ENCODE results near the gene UNK. TPM values are rescaled to one million over a fixed set of nuclear protein-coding genes. Genes with fewer than 3 reads are reported as not detected.

UNK gene
- total and polyA plus RNA-seq, 2 donors (not counting 1 experiment from before 2014, with no cell fraction given): 15.0 to 15.2 TPM

- H3K36me3 ChIP-seq (ENCODE audit: control insufficient read depth, insufficient read depth, low read length): peaks cover 5% of the 10 kb centered on the region
- no peak overlapping the region for H3K4me2 ChIP-seq (ENCODE audit: extremely low read depth, insufficient read depth, low read length)
- H3K9me3 ChIP-seq (ENCODE audit: control insufficient read depth, insufficient read depth, low read depth, low read length): no peaks in the 10 kb centered on the region
- no peaks in the 10 kb centered on the region for H3K4me1 ChIP-seq (ENCODE audit: control insufficient read depth, extremely low read depth, insufficient read depth, low read length)
- H3K4me3 ChIP-seq (replicated peaks in 1 of 4; ENCODE audit: control extremely low read depth in 1 of 4, insufficient read depth in 1 of 4, low read depth in 3 of 4, low read length in 4 of 4): peak overlapping the region in 1 of 4 experiments; percentile 22
- no peak overlapping the region for H3K27ac ChIP-seq (ENCODE audit: insufficient read depth, low read length)
- H3K79me2 ChIP-seq (ENCODE audit: control insufficient read depth, insufficient read depth, low read length): no peaks in the 10 kb centered on the region
- peak overlapping the region; percentile 65 for H2AFZ ChIP-seq (ENCODE audit: low read length)
- peak; percentile 52 to 56 for DNase-seq (ENCODE audit: low read depth in 2 of 2)
- TF ChIP-seq, protein P1, sequence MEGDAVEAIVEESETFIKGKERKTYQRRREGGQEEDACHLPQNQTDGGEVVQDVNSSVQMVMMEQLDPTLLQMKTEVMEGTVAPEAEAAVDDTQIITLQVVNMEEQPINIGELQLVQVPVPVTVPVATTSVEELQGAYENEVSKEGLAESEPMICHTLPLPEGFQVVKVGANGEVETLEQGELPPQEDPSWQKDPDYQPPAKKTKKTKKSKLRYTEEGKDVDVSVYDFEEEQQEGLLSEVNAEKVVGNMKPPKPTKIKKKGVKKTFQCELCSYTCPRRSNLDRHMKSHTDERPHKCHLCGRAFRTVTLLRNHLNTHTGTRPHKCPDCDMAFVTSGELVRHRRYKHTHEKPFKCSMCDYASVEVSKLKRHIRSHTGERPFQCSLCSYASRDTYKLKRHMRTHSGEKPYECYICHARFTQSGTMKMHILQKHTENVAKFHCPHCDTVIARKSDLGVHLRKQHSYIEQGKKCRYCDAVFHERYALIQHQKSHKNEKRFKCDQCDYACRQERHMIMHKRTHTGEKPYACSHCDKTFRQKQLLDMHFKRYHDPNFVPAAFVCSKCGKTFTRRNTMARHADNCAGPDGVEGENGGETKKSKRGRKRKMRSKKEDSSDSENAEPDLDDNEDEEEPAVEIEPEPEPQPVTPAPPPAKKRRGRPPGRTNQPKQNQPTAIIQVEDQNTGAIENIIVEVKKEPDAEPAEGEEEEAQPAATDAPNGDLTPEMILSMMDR (conservative IDR thresholded peaks at IDR 0.05 in 1 of 2, IDR thresholded peaks at IDR 0.05 in 1 of 2; ENCODE audit: low read depth in 1 of 2, low read length in 2 of 2): peak; percentile 72 to 75
- no peak for TF ChIP-seq EZH2 (IDR thresholded peaks at IDR 0.05; ENCODE audit: low read length, missing control alignments)
- no peaks in the 10 kb centered on the region for H4K20me1 ChIP-seq (ENCODE audit: control insufficient read depth, extremely low read depth, insufficient read depth, low read length)
- no peaks in the 10 kb centered on the region for H3K27me3 ChIP-seq (ENCODE audit: control insufficient read depth, insufficient read depth, low read length)
- H3K9ac ChIP-seq (ENCODE audit: insufficient read depth, low read length): no peak overlapping the region
Measured at GRCh38 chr17:75827308-75828075, 42.9 kb downstream of the UNK start.

GRCh38 chr17:75828076-75828400 is 43.4 kb downstream of the UNK start:
- no peak overlapping the region for H2AFZ ChIP-seq (ENCODE audit: low read length)

DNA sequence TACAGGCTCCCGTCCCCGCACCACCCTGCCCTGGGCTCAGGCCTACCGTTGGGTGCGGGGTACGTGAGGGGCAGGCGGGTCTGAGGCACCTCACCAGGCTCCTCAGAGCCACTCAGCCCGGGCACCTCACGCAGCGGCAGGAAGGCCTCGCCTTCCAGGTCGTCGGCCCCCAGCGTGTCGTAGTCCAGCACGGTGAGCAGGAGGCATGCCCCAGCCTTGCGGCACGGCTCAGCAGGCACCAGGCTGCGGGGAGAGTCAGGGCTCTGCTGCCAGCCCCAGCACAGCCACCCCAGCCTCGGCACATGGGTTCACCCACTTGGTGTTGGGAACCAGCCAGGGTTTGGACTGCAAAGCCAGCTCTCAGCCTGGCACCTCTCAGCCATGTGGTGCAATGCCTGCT is 44.1 kb downstream of the UNK start:
- Histone ChIP-seq H3K4me2 (ENCODE audit: extremely low read depth, insufficient read depth, low read length) (no peak overlapping the region), H2AFZ (ENCODE audit: low read length) (no peak overlapping the region), H3K4me3 (replicated peaks in 1 of 4; ENCODE audit: control extremely low read depth in 1 of 4, insufficient read depth in 1 of 4, low read depth in 3 of 4, low read length in 4 of 4) (no peak overlapping the region), H3K36me3 (ENCODE audit: control insufficient read depth, insufficient read depth, low read length) (peaks cover 5% of the 10 kb centered on the region), H3K9me3 (ENCODE audit: control insufficient read depth, insufficient read depth, low read depth, low read length) (no peaks in the 10 kb centered on the region), H3K4me1 (ENCODE audit: control insufficient read depth, extremely low read depth, insufficient read depth, low read length) (no peaks in the 10 kb centered on the region), H4K20me1 (ENCODE audit: control insufficient read depth, extremely low read depth, insufficient read depth, low read length) (no peaks in the 10 kb centered on the region), H3K79me2 (ENCODE audit: control insufficient read depth, insufficient read depth, low read length) (no peaks in the 10 kb centered on the region), H3K9ac (ENCODE audit: insufficient read depth, low read length) (no peak overlapping the region), H3K27ac (ENCODE audit: insufficient read depth, low read length) (no peak overlapping the region), H3K27me3 (ENCODE audit: control insufficient read depth, insufficient read depth, low read length) (no peaks in the 10 kb centered on the region)
- DNase-seq (ENCODE audit: low read depth in 2 of 2): no peak
- TF ChIP-seq EZH2 (IDR thresholded peaks at IDR 0.05; ENCODE audit: low read length, missing control alignments): no peak
- TF ChIP-seq, protein P1 (conservative IDR thresholded peaks at IDR 0.05 in 1 of 2, IDR thresholded peaks at IDR 0.05 in 1 of 2; ENCODE audit: low read depth in 1 of 2, low read length in 2 of 2): no peak

More at GRCh38 chr17:75828076-75828400, 43.4 kb downstream of the UNK start:
- H3K79me2 ChIP-seq (ENCODE audit: control insufficient read depth, insufficient read depth, low read length): no peaks in the 10 kb centered on the region
- H3K4me3 ChIP-seq (replicated peaks in 1 of 4; ENCODE audit: control extremely low read depth in 1 of 4, insufficient read depth in 1 of 4, low read depth in 3 of 4, low read length in 4 of 4): no peak overlapping the region
- no peaks in the 10 kb centered on the region for H3K27me3 ChIP-seq (ENCODE audit: control insufficient read depth, insufficient read depth, low read length)
- H3K27ac ChIP-seq (ENCODE audit: insufficient read depth, low read length): no peak overlapping the region
- H3K9ac ChIP-seq (ENCODE audit: insufficient read depth, low read length): no peak overlapping the region
- H3K36me3 ChIP-seq (ENCODE audit: control insufficient read depth, insufficient read depth, low read length): peaks cover 5% of the 10 kb centered on the region
- no peak for DNase-seq (ENCODE audit: low read depth in 2 of 2)
- no peaks in the 10 kb centered on the region for H3K4me1 ChIP-seq (ENCODE audit: control insufficient read depth, extremely low read depth, insufficient read depth, low read length)
- no peaks in the 10 kb centered on the region for H4K20me1 ChIP-seq (ENCODE audit: control insufficient read depth, extremely low read depth, insufficient read depth, low read length)
- H3K9me3 ChIP-seq (ENCODE audit: control insufficient read depth, insufficient read depth, low read depth, low read length): no peaks in the 10 kb centered on the region
- no peak for TF ChIP-seq EZH2 (IDR thresholded peaks at IDR 0.05; ENCODE audit: low read length, missing control alignments)
- TF ChIP-seq, protein P1 (conservative IDR thresholded peaks at IDR 0.05 in 1 of 2, IDR thresholded peaks at IDR 0.05 in 1 of 2; ENCODE audit: low read depth in 1 of 2, low read length in 2 of 2): no peak
- no peak overlapping the region for H3K4me2 ChIP-seq (ENCODE audit: extremely low read depth, insufficient read depth, low read length)
